A549 (cell line): Measurements from ENCODE around the gene SCFD1. TPM values are rescaled to one million over a fixed set of nuclear protein-coding genes. Genes with fewer than 3 reads are reported as not detected.

ENCODE experiments used
- ATAC-seq, 2 experiments: fragments of 200-7000 bp in 1 of 2; fragments of >200 bp in 1 of 2; cut with Nextera tagmentation in 1 of 2; cut with Tn5 transposase in 1 of 2; 3 replicates each; pipeline versions ENCODE4 v1.8.0 to v1.9.1; 2018 to 2020; ENCODE audit warnings: mild to moderate bottlenecking in 1 of 2, moderate library complexity in 1 of 2
- CTCF ChIA-PET: fragments of 300-600 bp; sonication (Branson Sonifier 250); formaldehyde crosslinking; extraction: SDS; loops from one replicate; lab custom pipeline; 2021; ENCODE audit warnings: antibody characterized with exemption, inconsistent platforms; lab: Yijun Ruan, JAX
- POLR2A ChIA-PET: fragments of 350-600 bp; formaldehyde crosslinking; extraction: SDS; loops from one replicate; lab custom pipeline; 2021; ENCODE audit warnings: antibody characterized with exemption, inconsistent platforms; lab: Yijun Ruan, JAX
- DNase-seq, 2 experiments: peaks; one replicate each; pipeline versions ENCODE4 v3.0.0 to v3.0.0-alpha.2; 2011 to 2016; ENCODE audit warnings: low read depth in 1 of 2, low spot score in 1 of 2
- FAIRE-seq: peaks from 2 replicates; lab custom pipeline; 2011; peaks lifted over from hg19 to GRCh38; lab: Jason Lieb, UNC
- H3K27ac ChIP-seq, 2 experiments: fragments of >200 bp; sonication (Bioruptor Twin); formaldehyde crosslinking; 3 replicates each; pipeline ENCODE4 v1.5.1; 2016 to 2017
- H3K4me1 ChIP-seq: fragments of >200 bp; sonication (Bioruptor Twin); formaldehyde crosslinking; 3 replicates; pipeline ENCODE4 v1.6.1; 2016
- H3K4me2 ChIP-seq: fragments of >200 bp; sonication (Bioruptor Twin); formaldehyde crosslinking; 3 replicates; pipeline ENCODE4 v1.6.1; 2016
- H3K4me3 ChIP-seq: fragments of >200 bp; sonication (Bioruptor Twin); formaldehyde crosslinking; 3 replicates; pipeline ENCODE4 v1.5.1; 2016
- H3K9me3 ChIP-seq: fragments of >200 bp; sonication (Bioruptor Twin); formaldehyde crosslinking; 3 replicates; pipeline ENCODE4 v1.6.1; 2016
- CBX2 ChIP-seq: fragments of 200-600 bp; sonication (generic); IDR thresholded peaks from 2 replicates; pipeline ENCODE4 v1.6.1; 2016; ENCODE audit warnings: low read depth, mild to moderate bottlenecking, borderline replicate concordance
- CEBPB ChIP-seq, 2 experiments: fragments of >200 bp in 1 of 2; sonication (Bioruptor Twin) in 1 of 2; formaldehyde crosslinking in 1 of 2; IDR thresholded peaks; 2 replicates each; pipeline ENCODE4 v1.6.1; 2012 to 2016
- CHD2 ChIP-seq: fragments of 150-350 bp; IDR thresholded peaks from 2 replicates; pipeline ENCODE4 v1.6.1; 2014; ENCODE audit warnings: low read length; ENCODE audit not compliant: partially characterized antibody
- EHF ChIP-seq: fragments of 250-450 bp; sonication (Bioruptor Pico); IDR thresholded peaks from 2 replicates; pipeline ENCODE4 v1.5.0; 2020; ENCODE audit warnings: mild to moderate bottlenecking
- EHMT2 ChIP-seq: fragments of 200-600 bp; sonication (generic); IDR thresholded peaks from 2 replicates; pipeline ENCODE4 v1.6.1; 2016; ENCODE audit warnings: antibody characterized with exemption, low read depth, mild to moderate bottlenecking, moderate library complexity
- ELK1 ChIP-seq: fragments of 150-350 bp; IDR thresholded peaks from 2 replicates; pipeline ENCODE4 v1.6.1; 2014; ENCODE audit warnings: low read depth, mild to moderate bottlenecking, low read length
- EP300 ChIP-seq, 2 experiments: fragments of >200 bp; sonication (Bioruptor Twin); formaldehyde crosslinking; IDR thresholded peaks; 2 replicates in 1 of 2; 3 replicates in 1 of 2; pipeline ENCODE4 v1.6.1; 2016 to 2017
- FOXS1 ChIP-seq: fragments of 250-450 bp; sonication (Bioruptor Pico); IDR thresholded peaks from 2 replicates; pipeline ENCODE4 v1.5.0; 2020; ENCODE audit warnings: mild to moderate bottlenecking, moderate library complexity
- GATA3 ChIP-seq: IDR thresholded peaks from 2 replicates; pipeline ENCODE4 v1.6.1; 2012; ENCODE audit warnings: borderline replicate concordance
- HDAC2 ChIP-seq: fragments of 200-600 bp; sonication (generic); IDR thresholded peaks from 2 replicates; pipeline ENCODE4 v1.6.1; 2016
- HES2 ChIP-seq: fragments of >200 bp; sonication (Bioruptor Twin); formaldehyde crosslinking; IDR thresholded peaks from 2 replicates; pipeline ENCODE4 v1.6.1; 2016
- HEYL ChIP-seq: fragments of 250-450 bp; sonication (Bioruptor Pico); IDR thresholded peaks from 2 replicates; pipeline ENCODE4 v1.8.0; 2021; ENCODE audit warnings: mild to moderate bottlenecking, moderate library complexity
- HMGXB4 ChIP-seq: fragments of 250-450 bp; sonication (Bioruptor Pico); IDR thresholded peaks from 2 replicates; pipeline ENCODE4 v1.5.0; 2021; ENCODE audit warnings: mild to moderate bottlenecking, moderate library complexity, borderline replicate concordance
- HOXB5 ChIP-seq: fragments of 250-450 bp; sonication (Bioruptor Pico); IDR thresholded peaks from 2 replicates; pipeline ENCODE4 v1.5.0; 2020; ENCODE audit warnings: mild to moderate bottlenecking, moderate library complexity
- KDM1A ChIP-seq: fragments of 200-600 bp; sonication (generic); IDR thresholded peaks from 2 replicates; pipeline ENCODE4 v1.6.1; 2016; ENCODE audit warnings: low read depth, mild to moderate bottlenecking
- KDM5A ChIP-seq: fragments of 200-600 bp; sonication (generic); IDR thresholded peaks from 2 replicates; pipeline ENCODE4 v1.6.1; 2016; ENCODE audit warnings: antibody characterized with exemption, mild to moderate bottlenecking
- MAFK ChIP-seq: fragments of 450-650 bp; IDR thresholded peaks from 2 replicates; pipeline ENCODE4 v1.6.1; 2014; ENCODE audit not compliant: partially characterized antibody
- MAZ ChIP-seq: fragments of 150-350 bp; IDR thresholded peaks from 2 replicates; pipeline ENCODE4 v1.6.1; 2014; ENCODE audit warnings: antibody characterized with exemption, low read depth, low read length, borderline replicate concordance
- NFE2L2 ChIP-seq: fragments of 150-350 bp; conservative IDR thresholded peaks from 2 replicates; pipeline ENCODE4 v1.6.1; 2014; ENCODE audit warnings: low read length
- PBX3 ChIP-seq: IDR thresholded peaks from 2 replicates; pipeline ENCODE4 v1.6.1; 2012
- RCOR1 ChIP-seq: fragments of 150-350 bp; IDR thresholded peaks from 2 replicates; pipeline ENCODE4 v1.6.1; 2014; ENCODE audit warnings: antibody characterized with exemption, low read length, low read depth
- RFX5 ChIP-seq: fragments of 450-650 bp; IDR thresholded peaks from 2 replicates; pipeline ENCODE4 v1.7.1; 2014; ENCODE audit warnings: antibody characterized with exemption, mild to moderate bottlenecking, moderate library complexity
- RNF2 ChIP-seq: fragments of 200-600 bp; sonication (generic); IDR thresholded peaks from 2 replicates; pipeline ENCODE4 v1.6.1; 2016; ENCODE audit warnings: low read depth, mild to moderate bottlenecking, antibody characterized with exemption, moderate library complexity, borderline replicate concordance
- SREBF2 ChIP-seq: fragments of 450-650 bp; IDR thresholded peaks from 2 replicates; pipeline ENCODE4 v1.6.1; 2014; ENCODE audit warnings: mild to moderate bottlenecking, moderate library complexity
- TFCP2L1 ChIP-seq: fragments of 250-450 bp; sonication (Bioruptor Pico); IDR thresholded peaks from 2 replicates; pipeline ENCODE4 v1.5.0; 2021; ENCODE audit warnings: mild to moderate bottlenecking
- ZC3H11A ChIP-seq: fragments of 450-650 bp; IDR thresholded peaks from 2 replicates; pipeline ENCODE4 v1.6.1; 2014; ENCODE audit warnings: antibody characterized with exemption, mild to moderate bottlenecking
- WGBS: methylation state at CpG from one replicate; pipeline ENCODE4 v1.1.6; 2017; ENCODE audit errors: missing lambda C conversion rate; 5-methylcytosine and 5-hydroxymethylcytosine counted together
- polyA plus RNA-seq, 4 experiments: library from polyadenylated mRNA; depleted of rRNA in 3 of 4; stranded (reverse); fragments of >200 nt; fragmentation: RNase III in 1 of 4; extraction: RNeasy Plus Mini Kit Qiagen cat#74134 plus additional on column Dnase treatment in 1 of 4; gene quantifications; 2 replicates in 3 of 4; 3 replicates in 1 of 4; pipeline ENCODE4 v1.2.3, GENCODE V29; 2011 to 2017
- TF ChIP-seq, protein P1 (sequence below): fragments of 450-650 bp; IDR thresholded peaks from 2 replicates; pipeline ENCODE4 v1.6.1; 2014; ENCODE audit warnings: antibody characterized with exemption

The SCFD1 gene
- polyA plus RNA-seq, 2 of the 4 experiments (the other 2 are of a cell fraction): 52.1 to 158 TPM

GRCh38 chr14:30585204-30585603, 36.9 kb upstream of the SCFD1 start:
- FAIRE-seq (no peak), ATAC-seq (no peak), DNase-seq (no peak)
- H3K4me3 ChIP-seq: no peak overlapping the region
- no peak for TF ChIP-seq HMGXB4 (CRISPR knock-in tag)
- TF ChIP-seq KDM5A: no peak
- TF ChIP-seq TFCP2L1 (CRISPR knock-in tag): no peak
- no peak for TF ChIP-seq NFE2L2
- TF ChIP-seq, protein P1, sequence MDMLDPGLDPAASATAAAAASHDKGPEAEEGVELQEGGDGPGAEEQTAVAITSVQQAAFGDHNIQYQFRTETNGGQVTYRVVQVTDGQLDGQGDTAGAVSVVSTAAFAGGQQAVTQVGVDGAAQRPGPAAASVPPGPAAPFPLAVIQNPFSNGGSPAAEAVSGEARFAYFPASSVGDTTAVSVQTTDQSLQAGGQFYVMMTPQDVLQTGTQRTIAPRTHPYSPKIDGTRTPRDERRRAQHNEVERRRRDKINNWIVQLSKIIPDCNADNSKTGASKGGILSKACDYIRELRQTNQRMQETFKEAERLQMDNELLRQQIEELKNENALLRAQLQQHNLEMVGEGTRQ: no peak
- no peak for TF ChIP-seq MAZ
- TF ChIP-seq RCOR1: no peak
- no peak for TF ChIP-seq CHD2
- TF ChIP-seq HDAC2: no peak
- TF ChIP-seq HEYL: no peak
- TF ChIP-seq ZC3H11A: no peak
- no peak for TF ChIP-seq CBX2
- TF ChIP-seq MAFK: no peak
- TF ChIP-seq KDM1A: no peak
- TF ChIP-seq HES2: no peak
- no peak for TF ChIP-seq EHF
- TF ChIP-seq GATA3: no peak
- H3K27ac ChIP-seq: no peak overlapping the region
- no peak overlapping the region for H3K4me2 ChIP-seq
- POLR2A ChIA-PET: no interaction called here
- CTCF ChIA-PET: interaction anchor here (0.9 kb wide), 1 partner anchor 24 kb away, joined by 3 read pairs; no protein-coding TSS in a partner anchor
- no peaks in the 10 kb centered on the region for H3K4me1 ChIP-seq
- peaks cover 12% of the 10 kb centered on the region for H3K9me3 ChIP-seq

- TF ChIP-seq RFX5 (no peak), PBX3 (no peak)
- Histone ChIP-seq H3K27ac (no peak overlapping the region), H3K4me1 (no peaks in the 10 kb centered on the region), H3K4me2 (no peak overlapping the region), H3K9me3 (peaks cover 12% of the 10 kb centered on the region), H3K4me3 (no peak overlapping the region)
- FAIRE-seq: no peak
- ChIA-PET POLR2A (no interaction called here), CTCF (no interaction called here)
- no peak for ATAC-seq
- DNase-seq: no peak
- 78% methylated on average over 3 of the region's 3 CpGs for WGBS
These were observed 35.0 kb upstream of the SCFD1 start for GRCh38 chr14:30587141-30587540.

GRCh38 chr14:30588873-30589272, 33.2 kb upstream of the SCFD1 start:
- CTCF ChIA-PET: interaction anchor here (0.6 to 0.7 kb wide), 2 partner anchors 15 to 527 kb away, joined by 3 read pairs; no protein-coding TSS in a partner anchor
- peaks cover 12% of the 10 kb centered on the region for H3K9me3 ChIP-seq
- H3K27ac ChIP-seq: no peak overlapping the region
- no peak for DNase-seq
- no peak overlapping the region for H3K4me3 ChIP-seq
- peak; percentile 18 for FAIRE-seq
- no peak for ATAC-seq
- TF ChIP-seq ELK1: no peak
- no peak for TF ChIP-seq CHD2
- no peak for TF ChIP-seq HOXB5 (CRISPR knock-in tag)
- no peak for TF ChIP-seq EHMT2
- no peak for TF ChIP-seq KDM5A
- TF ChIP-seq FOXS1: no peak
- TF ChIP-seq RCOR1: no peak
- no peak for TF ChIP-seq HDAC2
- no peak for TF ChIP-seq EP300 (IDR thresholded peaks at IDR 0.05)
- no peak for TF ChIP-seq RNF2
- no peak for TF ChIP-seq SREBF2
- no peak for TF ChIP-seq CEBPB (IDR thresholded peaks at IDR 0.05)
- TF ChIP-seq HES2: no peak
- no peak overlapping the region for H3K4me2 ChIP-seq
- no peaks in the 10 kb centered on the region for H3K4me1 ChIP-seq
- POLR2A ChIA-PET: interaction anchor here (0.9 kb wide), 1 partner anchor 34 kb away, joined by 3 read pairs; the partner anchor contains the start of gene SCFD1
